HG03135 (cell line): ENCODE results near the gene TRIM17.

Experiments
- ATAC-seq: cut with Tn5 transposase; IDR thresholded peaks from one replicate; pipeline ENCODE4 v1.9.1; 2021; ENCODE audit warnings: mild to moderate bottlenecking, moderate library complexity; ENCODE audit not compliant: unreplicated experiment

The TRIM17 gene

GRCh38 chr1:228381356-228381755, 35.3 kb downstream of the TRIM17 start:
- no peak for ATAC-seq

- ATAC-seq: no peak
Measured at GRCh38 chr1:228379666-228380065, 37.0 kb downstream of the TRIM17 start.

- ATAC-seq: no peak
Measured at GRCh38 chr1:228378873-228379460, 37.7 kb downstream of the TRIM17 start.

- ATAC-seq: no peak
Measured at GRCh38 chr1:228378090-228378872, 38.4 kb downstream of the TRIM17 start.

GRCh38 chr1:228377664-228378089, 39.0 kb downstream of the TRIM17 start:
- no peak for ATAC-seq

- ATAC-seq: no peak
Measured at GRCh38 chr1:228376651-228377631, 39.7 kb downstream of the TRIM17 start.

- ATAC-seq: no peak
Measured at GRCh38 chr1:228376262-228376628, 40.4 kb downstream of the TRIM17 start.

- no peak for ATAC-seq
Measured at GRCh38 chr1:228375578-228376261, 40.9 kb downstream of the TRIM17 start.

GRCh38 chr1:228374711-228375577, 41.7 kb downstream of the TRIM17 start:
- no peak for ATAC-seq

GRCh38 chr1:228373681-228374571, 42.7 kb downstream of the TRIM17 start:
- no peak for ATAC-seq

GRCh38 chr1:228373004-228373680, 43.5 kb downstream of the TRIM17 start:
- ATAC-seq: no peak

GRCh38 chr1:228372183-228373003, 44.3 kb downstream of the TRIM17 start:
- no peak for ATAC-seq

GRCh38 chr1:228371741-228372182, 44.9 kb downstream of the TRIM17 start:
- ATAC-seq: no peak

GRCh38 chr1:228370941-228371740, 45.5 kb downstream of the TRIM17 start:
- ATAC-seq: no peak

- ATAC-seq: no peak
Measured at GRCh38 chr1:228370439-228370940, 46.2 kb downstream of the TRIM17 start.
